ENCODE measurements around the gene WDR44. TPM values are rescaled to one million over a fixed set of nuclear protein-coding genes. Genes with fewer than 3 reads are reported as not detected.

Gene WDR44
- total RNA-seq, 2 donors from 2014 or later: 26.3 to 36.3 TPM

- H3K27ac ChIP-seq (ENCODE audit: low read depth, low read length): no peak overlapping the region
- Mint-ChIP-seq H3K4me1 (peaks cover 34% of the 10 kb centered on the region), H3K4me3 (no peak overlapping the region), H3K27me3 (ENCODE audit: insufficient read depth) (no peaks in the 10 kb centered on the region), H3K9me3 (peaks cover 38% of the 10 kb centered on the region), H3K27ac (no peak overlapping the region), H3K36me3 (ENCODE audit: low read depth) (peaks cover 10% of the 10 kb centered on the region)
- TF ChIP-seq CTCF (conservative IDR thresholded peaks at IDR 0.05): no peak
- no peaks in the 10 kb centered on the region for H3K4me1 ChIP-seq (ENCODE audit: control insufficient read depth, insufficient read depth, low read length)
- no peak overlapping the region for H3K4me3 ChIP-seq (ENCODE audit: low read length)
- peaks cover 15% of the 10 kb centered on the region for H3K36me3 ChIP-seq (ENCODE audit: control insufficient read depth, insufficient read depth, low read length)
- no peaks in the 10 kb centered on the region for H3K27me3 ChIP-seq (ENCODE audit: control insufficient read depth, insufficient read depth, low read length, poor library complexity, severe bottlenecking)
- DNase-seq: no peak
- H3K9me3 ChIP-seq (ENCODE audit: control insufficient read depth, low read length): no peaks in the 10 kb centered on the region
- no peak overlapping the region for H3K9ac ChIP-seq (ENCODE audit: extremely low read depth, low read length, poor library complexity, severe bottlenecking)
These were observed 18.4 kb downstream of the WDR44 start for GRCh38 chrX:118364261-118364660.

- no peak overlapping the region for H3K27ac Mint-ChIP-seq
- H3K27me3 Mint-ChIP-seq (ENCODE audit: insufficient read depth): no peaks in the 10 kb centered on the region
- no peak overlapping the region for H3K4me3 Mint-ChIP-seq
- H3K9me3 Mint-ChIP-seq: peaks cover 32% of the 10 kb centered on the region
- Histone ChIP-seq H3K9ac (ENCODE audit: extremely low read depth, low read length, poor library complexity, severe bottlenecking) (no peak overlapping the region), H3K9me3 (ENCODE audit: control insufficient read depth, low read length) (no peaks in the 10 kb centered on the region), H3K4me3 (ENCODE audit: low read length) (no peak overlapping the region), H3K27me3 (ENCODE audit: control insufficient read depth, insufficient read depth, low read length, poor library complexity, severe bottlenecking) (no peaks in the 10 kb centered on the region), H3K4me1 (ENCODE audit: control insufficient read depth, insufficient read depth, low read length) (no peaks in the 10 kb centered on the region), H3K36me3 (ENCODE audit: control insufficient read depth, insufficient read depth, low read length) (peaks cover 22% of the 10 kb centered on the region), H3K27ac (ENCODE audit: low read depth, low read length) (no peak overlapping the region)
- peaks cover 21% of the 10 kb centered on the region for H3K36me3 Mint-ChIP-seq (ENCODE audit: low read depth)
- no peak for TF ChIP-seq CTCF (conservative IDR thresholded peaks at IDR 0.05)
- peaks cover 19% of the 10 kb centered on the region for H3K4me1 Mint-ChIP-seq
- no peak for DNase-seq
These were observed 21.4 kb downstream of the WDR44 start for GRCh38 chrX:118367338-118367737.

- peaks cover 23% of the 10 kb centered on the region for H3K36me3 Mint-ChIP-seq (ENCODE audit: low read depth)
- H3K27me3 Mint-ChIP-seq (ENCODE audit: insufficient read depth): no peaks in the 10 kb centered on the region
- no peak for TF ChIP-seq CTCF (conservative IDR thresholded peaks at IDR 0.05)
- no peak overlapping the region for H3K9ac ChIP-seq (ENCODE audit: extremely low read depth, low read length, poor library complexity, severe bottlenecking)
- no peak overlapping the region for H3K27ac ChIP-seq (ENCODE audit: low read depth, low read length)
- H3K4me1 ChIP-seq (ENCODE audit: control insufficient read depth, insufficient read depth, low read length): no peaks in the 10 kb centered on the region
- no peaks in the 10 kb centered on the region for H3K27me3 ChIP-seq (ENCODE audit: control insufficient read depth, insufficient read depth, low read length, poor library complexity, severe bottlenecking)
- peaks cover 21% of the 10 kb centered on the region for H3K4me1 Mint-ChIP-seq
- no peak overlapping the region for H3K27ac Mint-ChIP-seq
- H3K4me3 Mint-ChIP-seq: no peak overlapping the region
- WGBS, 2 experiments (ENCODE audit: insufficient coverage in 1 of 2, insufficient read length in 1 of 2): 100% methylated on average over 3 of the region's 4 CpGs; no CpG with 5 or more reads in 1 of the 2 experiments
- H3K4me3 ChIP-seq (ENCODE audit: low read length): no peak overlapping the region
- peaks cover 22% of the 10 kb centered on the region for H3K36me3 ChIP-seq (ENCODE audit: control insufficient read depth, insufficient read depth, low read length)
- no peaks in the 10 kb centered on the region for H3K9me3 ChIP-seq (ENCODE audit: control insufficient read depth, low read length)
- H3K9me3 Mint-ChIP-seq: peaks cover 23% of the 10 kb centered on the region
- no peak for DNase-seq
These were observed 22.5 kb downstream of the WDR44 start for GRCh38 chrX:118368398-118368797.

Measured in endodermal cell (in vitro differentiated cells).